ENCODE measurements around the gene CYP26B1. TPM values are rescaled to one million over a fixed set of nuclear protein-coding genes. Genes with fewer than 3 reads are reported as not detected.

Gene CYP26B1
- total RNA-seq, 2 donors from 2014 or later, result 6.0 to 20.8 TPM

DNA sequence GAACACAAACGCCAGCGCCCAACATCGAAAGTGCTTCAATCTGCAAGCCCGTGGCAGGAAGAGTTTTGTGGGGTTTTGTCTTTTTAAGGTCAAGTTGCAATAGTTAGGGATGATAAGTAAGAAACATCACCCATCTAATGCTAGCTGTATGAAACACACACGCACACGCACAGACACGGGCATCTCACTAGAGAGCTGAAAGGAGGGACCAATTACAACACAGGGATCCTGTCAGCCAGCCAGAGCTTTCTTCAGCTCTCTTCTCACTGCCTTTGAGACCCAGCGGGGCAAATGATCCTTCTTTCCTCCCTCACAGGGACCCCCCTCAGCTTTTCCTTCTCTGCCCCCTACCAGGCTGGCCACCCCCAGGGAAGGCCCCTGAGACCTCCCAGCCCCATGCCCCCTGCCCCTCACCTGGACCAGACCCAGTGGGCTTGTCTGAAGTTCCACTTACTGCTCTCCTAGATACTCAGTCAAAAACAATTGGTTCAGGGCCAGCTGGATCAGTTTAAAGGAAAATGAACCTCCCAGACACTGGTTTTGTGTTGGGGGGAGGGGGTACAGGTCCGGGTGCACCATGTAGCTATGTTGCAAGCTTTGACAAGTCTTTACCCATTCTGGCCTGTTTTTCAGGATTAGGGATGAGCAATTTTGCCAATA, 17.9 kb downstream of the CYP26B1 start:
- no peak for DNase-seq (ENCODE audit: low spot score)
- no peak for ATAC-seq (ENCODE audit: insufficient number of reproducible peaks, low FRiP score, low read depth)
- no peaks in the 10 kb centered on the region for H3K36me3 ChIP-seq
- no peaks in the 10 kb centered on the region for H3K27me3 ChIP-seq (replicated peaks; ENCODE audit: insufficient read depth)
- no peak overlapping the region for H3K4me3 ChIP-seq
- H3K4me1 ChIP-seq (ENCODE audit: control insufficient read depth in 1 of 2, low read depth in 2 of 2), result no peaks in the 10 kb centered on the region
- H3K9me3 ChIP-seq, result no peaks in the 10 kb centered on the region
- no peak overlapping the region for H3K27ac ChIP-seq
- TF ChIP-seq, protein P1, sequence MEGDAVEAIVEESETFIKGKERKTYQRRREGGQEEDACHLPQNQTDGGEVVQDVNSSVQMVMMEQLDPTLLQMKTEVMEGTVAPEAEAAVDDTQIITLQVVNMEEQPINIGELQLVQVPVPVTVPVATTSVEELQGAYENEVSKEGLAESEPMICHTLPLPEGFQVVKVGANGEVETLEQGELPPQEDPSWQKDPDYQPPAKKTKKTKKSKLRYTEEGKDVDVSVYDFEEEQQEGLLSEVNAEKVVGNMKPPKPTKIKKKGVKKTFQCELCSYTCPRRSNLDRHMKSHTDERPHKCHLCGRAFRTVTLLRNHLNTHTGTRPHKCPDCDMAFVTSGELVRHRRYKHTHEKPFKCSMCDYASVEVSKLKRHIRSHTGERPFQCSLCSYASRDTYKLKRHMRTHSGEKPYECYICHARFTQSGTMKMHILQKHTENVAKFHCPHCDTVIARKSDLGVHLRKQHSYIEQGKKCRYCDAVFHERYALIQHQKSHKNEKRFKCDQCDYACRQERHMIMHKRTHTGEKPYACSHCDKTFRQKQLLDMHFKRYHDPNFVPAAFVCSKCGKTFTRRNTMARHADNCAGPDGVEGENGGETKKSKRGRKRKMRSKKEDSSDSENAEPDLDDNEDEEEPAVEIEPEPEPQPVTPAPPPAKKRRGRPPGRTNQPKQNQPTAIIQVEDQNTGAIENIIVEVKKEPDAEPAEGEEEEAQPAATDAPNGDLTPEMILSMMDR (IDR thresholded peaks at IDR 0.05), result no peak

DNA sequence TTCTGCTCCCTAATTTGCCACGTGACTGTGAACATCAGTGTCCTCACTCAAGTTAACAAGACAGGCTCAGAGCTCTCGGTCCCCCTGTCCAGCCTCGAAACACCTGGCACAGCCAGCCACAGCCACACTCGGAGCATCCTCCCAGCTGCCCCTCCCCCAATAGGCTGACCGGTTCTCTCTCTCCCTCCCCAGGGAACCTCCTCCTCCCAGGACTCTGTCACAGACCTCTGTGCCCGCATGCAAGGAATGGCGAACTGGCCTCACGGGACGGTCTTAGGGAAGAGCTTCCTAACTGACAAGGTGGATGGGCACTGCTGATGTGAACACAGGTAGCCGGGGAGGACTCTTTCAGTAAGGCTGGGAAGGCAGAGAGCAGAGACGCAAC, 18.8 kb downstream of the CYP26B1 start:
- no peak for ATAC-seq (ENCODE audit: insufficient number of reproducible peaks, low FRiP score, low read depth)
- Histone ChIP-seq H3K4me3 (no peak overlapping the region), H3K4me1 (ENCODE audit: control insufficient read depth in 1 of 2, low read depth in 2 of 2) (no peaks in the 10 kb centered on the region), H3K27me3 (replicated peaks; ENCODE audit: insufficient read depth) (no peaks in the 10 kb centered on the region), H3K36me3 (no peaks in the 10 kb centered on the region), H3K9me3 (no peaks in the 10 kb centered on the region), H3K27ac (no peak overlapping the region)
- TF ChIP-seq, protein P1 (IDR thresholded peaks at IDR 0.05), result no peak
- no peak for DNase-seq (ENCODE audit: low spot score)

DNA sequence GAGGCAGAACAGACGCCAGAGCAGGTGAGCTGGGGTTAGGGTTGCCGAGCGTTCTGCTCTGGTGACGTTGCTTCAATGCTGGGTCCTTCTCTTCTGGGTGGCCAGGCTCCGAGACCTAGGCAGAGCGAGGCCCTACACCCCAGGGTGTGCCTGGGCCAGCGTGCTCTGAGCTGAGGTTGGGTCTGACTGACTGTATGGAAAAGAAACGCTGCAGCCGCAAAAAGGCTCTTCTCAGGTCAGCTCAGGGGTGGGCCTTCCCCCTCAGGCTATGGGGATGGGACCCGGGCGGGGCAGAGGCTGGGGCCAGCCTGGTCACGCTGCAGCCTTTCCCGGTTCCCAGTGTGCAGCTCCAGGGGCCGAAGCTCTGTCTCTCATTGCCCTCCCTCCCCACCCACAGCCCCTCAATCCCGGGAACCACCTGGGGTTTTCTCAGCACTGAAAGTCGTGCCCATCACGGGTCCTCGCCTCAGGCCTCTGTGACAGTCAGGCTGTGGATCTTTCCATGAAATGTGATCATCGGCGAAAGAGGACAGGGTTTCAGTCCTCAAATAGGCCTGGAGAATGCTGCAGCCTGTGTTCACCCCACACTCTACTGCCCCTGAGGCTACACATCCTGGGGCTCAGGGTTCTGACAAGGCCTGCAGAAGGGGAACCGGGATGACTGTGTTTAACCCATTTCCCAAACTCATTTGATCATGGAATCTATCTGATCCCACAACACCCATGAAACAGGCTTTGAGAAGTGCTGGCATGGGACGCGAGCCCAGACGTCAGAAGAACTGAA, 19.4 kb downstream of the CYP26B1 start:
- TF ChIP-seq, protein P1 (IDR thresholded peaks at IDR 0.05), result no peak
- DNase-seq (ENCODE audit: low spot score) (no peak), ATAC-seq (ENCODE audit: insufficient number of reproducible peaks, low FRiP score, low read depth) (no peak)
- Histone ChIP-seq H3K4me3 (no peak overlapping the region), H3K4me1 (ENCODE audit: control insufficient read depth in 1 of 2, low read depth in 2 of 2) (no peaks in the 10 kb centered on the region), H3K27ac (no peak overlapping the region), H3K36me3 (no peaks in the 10 kb centered on the region), H3K9me3 (no peaks in the 10 kb centered on the region), H3K27me3 (replicated peaks; ENCODE audit: insufficient read depth) (no peaks in the 10 kb centered on the region)

DNA sequence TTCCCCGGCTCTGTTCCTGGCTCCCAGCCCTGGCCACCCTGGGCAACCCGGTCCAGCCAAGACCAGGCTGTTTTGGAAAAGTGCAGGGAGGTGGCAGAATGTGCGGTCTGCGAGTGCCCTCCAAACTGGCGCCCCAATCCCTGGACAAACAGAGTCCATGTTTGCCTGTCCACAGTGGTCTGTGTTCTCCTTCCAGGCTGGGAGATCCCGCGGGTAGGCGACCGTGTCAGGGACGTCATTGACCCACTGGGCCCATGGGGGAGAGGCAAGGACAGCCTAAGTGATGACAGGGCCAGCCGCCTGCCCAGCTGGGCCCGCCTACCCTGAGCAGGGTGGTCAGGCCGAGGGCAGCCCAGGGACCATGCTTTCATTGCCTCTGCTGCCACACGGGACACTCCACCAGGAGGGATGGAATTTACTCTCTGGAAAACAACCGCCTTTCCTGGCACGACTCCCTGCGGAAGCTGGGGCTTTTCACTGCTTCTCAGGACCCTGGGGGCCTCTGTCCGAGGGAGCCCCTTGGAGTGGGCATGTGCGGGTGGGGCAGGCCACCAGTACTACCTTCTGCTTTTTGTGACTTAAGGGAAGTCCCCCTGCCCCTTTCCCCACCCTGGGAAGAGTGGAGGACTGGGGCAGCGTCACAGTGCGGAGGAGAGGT, 20.1 kb downstream of the CYP26B1 start:
- ATAC-seq (ENCODE audit: insufficient number of reproducible peaks, low FRiP score, low read depth) (no peak), DNase-seq (ENCODE audit: low spot score) (no peak)
- TF ChIP-seq, protein P1 (IDR thresholded peaks at IDR 0.05), result no peak
- H3K9me3 ChIP-seq, result no peaks in the 10 kb centered on the region
- no peak overlapping the region for H3K4me3 ChIP-seq
- H3K36me3 ChIP-seq, result no peaks in the 10 kb centered on the region
- H3K27me3 ChIP-seq (replicated peaks; ENCODE audit: insufficient read depth), result no peaks in the 10 kb centered on the region
- no peaks in the 10 kb centered on the region for H3K4me1 ChIP-seq (ENCODE audit: control insufficient read depth in 1 of 2, low read depth in 2 of 2)
- no peak overlapping the region for H3K27ac ChIP-seq

All from thoracic aorta (tissue), 2 donors.